IMR-90 (cell line): ENCODE results near the gene NAV2. TPM values are rescaled to one million over a fixed set of nuclear protein-coding genes. Genes with fewer than 3 reads are reported as not detected.

ENCODE experiments used
- ATAC-seq: fragments of 200-7000 bp; cut with Tn5 transposase; 2 replicates; pipeline ENCODE4 v1.9.1; 2020; ENCODE audit warnings: low read depth, mild to moderate bottlenecking, moderate library complexity
- BruUV-seq: library from RNA; stranded (reverse); fragments of 400-500 nt; replicated peaks from 2 replicates; lab custom pipeline; 2021; lab: Mats Ljungman, UMichigan
- CTCF ChIA-PET: fragments of 300-600 bp; formaldehyde crosslinking; extraction: SDS; loops from one replicate; lab custom pipeline; 2021; ENCODE audit warnings: antibody characterized with exemption; lab: Yijun Ruan, JAX
- POLR2A ChIA-PET: fragments of 300-600 bp; sonication (Branson Sonifier 250); formaldehyde crosslinking; loops from one replicate; lab custom pipeline; 2022; ENCODE audit warnings: antibody characterized with exemption; ENCODE audit not compliant: unreplicated experiment; lab: Charles Lee
- DNase-seq: peaks from one replicate; pipeline ENCODE4 v3.0.0; 2013
- H2AFZ ChIP-seq: replicated peaks from 2 replicates; pipeline ENCODE3; 2013; ENCODE audit warnings: low read length, mild to moderate bottlenecking; ENCODE audit not compliant: poor library complexity
- H2AK5ac ChIP-seq: 2 replicates; pipeline ENCODE4 v1.6.1; 2013; ENCODE audit warnings: low read depth, low read length, inconsistent platforms
- H2AK9ac ChIP-seq: replicated peaks from 2 replicates; pipeline ENCODE3; 2013; ENCODE audit warnings: mild to moderate bottlenecking, low read depth, low read length, moderate library complexity; ENCODE audit not compliant: poor library complexity
- H2BK120ac ChIP-seq: 2 replicates; pipeline ENCODE4 v1.6.1; 2013; ENCODE audit warnings: low read depth, low read length, inconsistent platforms
- H2BK15ac ChIP-seq: 3 replicates; pipeline ENCODE4 v1.6.1; 2013; ENCODE audit warnings: low read depth, low read length, inconsistent platforms
- H2BK20ac ChIP-seq: 2 replicates; pipeline ENCODE4 v1.6.1; 2013; ENCODE audit warnings: low read depth, mild to moderate bottlenecking, inconsistent platforms, low read length, moderate library complexity
- H2BK5ac ChIP-seq: 2 replicates; pipeline ENCODE4 v1.6.1; 2013; ENCODE audit warnings: mild to moderate bottlenecking, low read depth, low read length, inconsistent platforms; ENCODE audit not compliant: poor library complexity, severe bottlenecking
- H3K14ac ChIP-seq: replicated peaks from 2 replicates; pipeline ENCODE4 v1.6.1; 2013; ENCODE audit warnings: low read depth, low read length, inconsistent platforms
- H3K18ac ChIP-seq: 2 replicates; pipeline ENCODE4 v1.6.1; 2013; ENCODE audit warnings: low read depth, low read length, control low read depth
- H3K23ac ChIP-seq: 2 replicates; pipeline ENCODE4 v1.6.1; 2013; ENCODE audit warnings: low read depth, low read length, inconsistent platforms
- H3K27ac ChIP-seq: 2 replicates; pipeline ENCODE4 v1.5.1; 2013; ENCODE audit warnings: mild to moderate bottlenecking, control low read depth, low read length; ENCODE audit not compliant: insufficient read depth
- H3K27me3 ChIP-seq: 2 replicates; pipeline ENCODE4 v1.6.1; 2013; ENCODE audit warnings: low read length; ENCODE audit not compliant: control insufficient read depth, insufficient read depth
- H3K36me3 ChIP-seq: 2 replicates; pipeline ENCODE4 v1.6.1; 2013; ENCODE audit warnings: low read length, mixed read lengths; ENCODE audit not compliant: control insufficient read depth, insufficient read depth
- H3K4ac ChIP-seq: 2 replicates; pipeline ENCODE4 v1.6.1; 2013; ENCODE audit warnings: low read depth, low read length, inconsistent platforms
- H3K4me1 ChIP-seq: 2 replicates; pipeline ENCODE4 v1.6.1; 2013; ENCODE audit warnings: low read length, mixed read lengths; ENCODE audit not compliant: control insufficient read depth, insufficient read depth
- H3K4me2 ChIP-seq: 2 replicates; pipeline ENCODE4 v1.6.1; 2013; ENCODE audit warnings: low read depth, mild to moderate bottlenecking, control low read depth, low read length, moderate library complexity
- H3K4me3 ChIP-seq: 2 replicates; pipeline ENCODE4 v1.5.1; 2013; ENCODE audit warnings: low read depth, mild to moderate bottlenecking, control low read depth, low read length, moderate library complexity; ENCODE audit not compliant: insufficient read depth
- H3K56ac ChIP-seq: 2 replicates; pipeline ENCODE4 v1.6.1; 2013; ENCODE audit warnings: low read length, inconsistent platforms; ENCODE audit not compliant: insufficient read depth; ENCODE audit errors: extremely low read depth
- H3K79me1 ChIP-seq, 2 experiments: 2 replicates each; pipeline ENCODE4 v1.6.1; 2013; ENCODE audit warnings: low read length in 2 of 2, inconsistent platforms in 1 of 2, low read depth in 1 of 2
- H3K9ac ChIP-seq: 2 replicates; pipeline ENCODE4 v1.6.1; 2013; ENCODE audit warnings: low read depth, low read length, control low read depth
- H3K9me1 ChIP-seq: 2 replicates; pipeline ENCODE4 v1.6.1; 2013; ENCODE audit warnings: low read length, inconsistent platforms; ENCODE audit not compliant: insufficient read depth
- H3K9me3 ChIP-seq: 2 replicates; pipeline ENCODE4 v1.6.1; 2013; ENCODE audit warnings: low read length; ENCODE audit not compliant: control insufficient read depth, insufficient read depth
- H4K20me1 ChIP-seq: 2 replicates; pipeline ENCODE4 v1.6.1; 2013; ENCODE audit warnings: low read length, inconsistent platforms; ENCODE audit not compliant: insufficient read depth
- H4K5ac ChIP-seq: 2 replicates; pipeline ENCODE4 v1.6.1; 2013; ENCODE audit warnings: mild to moderate bottlenecking, low read depth, low read length, control low read depth
- H4K8ac ChIP-seq, 2 experiments: 2 replicates each; pipeline ENCODE4 v1.6.1; 2013; ENCODE audit warnings: low read depth in 2 of 2, low read length in 2 of 2, control low read depth in 1 of 2, inconsistent platforms in 1 of 2
- H4K91ac ChIP-seq: 2 replicates; pipeline ENCODE4 v1.6.1; 2013; ENCODE audit warnings: low read depth, low read length, inconsistent platforms; ENCODE audit not compliant: insufficient read depth
- BHLHE40 ChIP-seq: fragments of 150-350 bp; IDR thresholded peaks from 2 replicates; pipeline ENCODE4 v1.6.1; 2016; ENCODE audit warnings: mild to moderate bottlenecking, low read depth, low read length
- CEBPB ChIP-seq: IDR thresholded peaks from 2 replicates; pipeline ENCODE4 v1.6.1; 2012; ENCODE audit warnings: low read depth, low read length, improper control_type of control experiment
- CHD1 ChIP-seq: IDR thresholded peaks from 2 replicates; pipeline ENCODE4 v1.6.1; 2012; ENCODE audit warnings: low read depth, low read length, improper control_type of control experiment
- FOS ChIP-seq: fragments of 150-350 bp; IDR thresholded peaks from 2 replicates; pipeline ENCODE4 v1.6.1; 2016; ENCODE audit warnings: low read depth, low read length
- MAFK ChIP-seq: IDR thresholded peaks from 2 replicates; pipeline ENCODE4 v1.6.1; 2012; ENCODE audit warnings: low read depth, low read length, improper control_type of control experiment
- MAZ ChIP-seq: IDR thresholded peaks from 2 replicates; pipeline ENCODE4 v1.6.1; 2012; ENCODE audit warnings: low read depth, mild to moderate bottlenecking, low read length, improper control_type of control experiment, moderate library complexity, borderline replicate concordance
- MXI1 ChIP-seq: IDR thresholded peaks from 2 replicates; pipeline ENCODE4 v1.6.1; 2012; ENCODE audit warnings: low read depth, mild to moderate bottlenecking, low read length, moderate library complexity, borderline replicate concordance
- NFE2L2 ChIP-seq: fragments of 150-350 bp; IDR thresholded peaks from 2 replicates; pipeline ENCODE4 v1.6.1; 2016; ENCODE audit warnings: low read depth, mild to moderate bottlenecking, low read length
- POLR2A ChIP-seq: IDR thresholded peaks from 2 replicates; pipeline ENCODE4 v1.6.1; 2012; ENCODE audit warnings: mild to moderate bottlenecking, low read depth, low read length
- RAD21 ChIP-seq: IDR thresholded peaks from 2 replicates; pipeline ENCODE4 v1.6.1; 2012; ENCODE audit warnings: low read length, improper control_type of control experiment
- RCOR1 ChIP-seq: IDR thresholded peaks from 2 replicates; pipeline ENCODE4 v1.6.1; 2012; ENCODE audit warnings: mild to moderate bottlenecking, low read length, improper control_type of control experiment; ENCODE audit not compliant: insufficient replicate concordance
- RFX5 ChIP-seq: IDR thresholded peaks from 2 replicates; pipeline ENCODE4 v1.8.0; 2012; ENCODE audit warnings: low read depth, mild to moderate bottlenecking, low read length, moderate library complexity
- SMC3 ChIP-seq: fragments of 150-350 bp; IDR thresholded peaks from 2 replicates; pipeline ENCODE4 v1.6.1; 2016; ENCODE audit warnings: low read depth, mild to moderate bottlenecking, antibody characterized with exemption, low read length, moderate library complexity
- WGBS, 2 experiments: methylation state at CpG; one replicate each; pipeline versions ENCODE4 v1.1.5 to v1.1.7; 2013; ENCODE audit warnings: missing lambda C conversion rate in 2 of 2; ENCODE audit not compliant: insufficient read length in 1 of 2; ENCODE audit errors: extremely low coverage in 2 of 2; 5-methylcytosine and 5-hydroxymethylcytosine counted together
- dilution Hi-C: fragments of 300-500 bp; cut with HindIII; formaldehyde crosslinking; loops from one replicate; pipeline ENCODE4 v1.14.3; 2018; ENCODE audit warnings: low sequenced_read_pairs; ENCODE audit not compliant: unreplicated experiment
- in situ Hi-C: fragments of 300-500 bp; cut with MboI; formaldehyde crosslinking; loops from 3 replicates; pipeline ENCODE4 v1.14.3; 2019; ENCODE audit warnings: low sequenced_read_pairs, inconsistent platforms, mixed read lengths
- intact Hi-C: fragments of 100-400 bp; cut with micrococcal nuclease; formaldehyde crosslinking; loops from 2 replicates; pipeline ENCODE4 v1.10.0; 2022
- polyA plus RNA-seq, 3 experiments: library from polyadenylated mRNA; depleted of rRNA; stranded (reverse); fragments of >200 nt; gene quantifications; 2 replicates each; pipeline ENCODE4 v1.2.3, GENCODE V29; 2012; ENCODE audit warnings: low replicate concordance in 1 of 3
- total RNA-seq: library from RNA; depleted of rRNA; stranded (reverse); fragments of >200 nt; gene quantifications from 2 replicates; pipeline ENCODE4 v1.2.3, GENCODE V29; 2012
- TF ChIP-seq, protein P1 (sequence below): fragments of 150-350 bp; IDR thresholded peaks from 2 replicates; pipeline ENCODE4 v1.6.1; 2016; ENCODE audit warnings: low read depth, mild to moderate bottlenecking, low read length, moderate library complexity, borderline replicate concordance
- TF ChIP-seq, protein P2 (sequence below): conservative IDR thresholded peaks from 2 replicates; pipeline ENCODE4 v1.5.1; 2012; ENCODE audit warnings: mild to moderate bottlenecking, low read depth, low read length, improper control_type of control experiment

The NAV2 gene
- total and polyA plus RNA-seq, 2 of the 4 experiments (the other 2 are of a cell fraction) = 4.5 to 12.6 TPM

DNA sequence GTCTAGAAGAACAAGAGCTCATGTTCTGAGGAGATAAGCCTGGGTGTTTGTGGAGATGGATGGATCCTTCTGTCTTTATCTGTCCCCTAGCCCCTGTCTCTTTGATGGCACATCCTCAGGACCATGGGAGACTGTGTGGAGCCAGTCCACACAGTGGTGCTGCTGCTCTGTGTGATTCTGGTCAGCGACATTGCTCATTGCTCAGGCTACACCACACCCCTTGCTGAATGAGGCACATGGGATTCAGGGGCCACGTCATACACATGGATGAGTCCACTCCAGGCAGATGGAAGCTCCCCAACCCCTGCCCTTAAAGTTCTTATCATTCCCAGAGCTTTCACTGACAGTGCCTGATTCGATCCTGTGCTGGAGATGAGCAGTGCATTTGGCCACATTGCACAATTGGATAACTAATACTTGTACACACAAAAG is 222.2 kb downstream of the NAV2 start:
- Histone ChIP-seq H3K56ac (no peak overlapping the region), H2AK9ac (peak overlapping the region; percentile 47), H3K36me3 (peaks cover 21% of the 10 kb centered on the region), H4K20me1 (peaks cover 4% of the 10 kb centered on the region; the same call in 1 of the 2 replicates), H3K27me3 (no peaks in the 10 kb centered on the region), H3K27ac (no peak overlapping the region), H4K5ac (no peak overlapping the region), H2BK120ac (peak overlapping the region; percentile 3), H3K9me3 (no peaks in the 10 kb centered on the region), H3K4me1 (peaks cover 11% of the 10 kb centered on the region), H3K79me1 (peaks cover 11 to 32% of the 10 kb centered on the region in 2 experiments; a peak in 3 of 4 replicates), H3K23ac (no peak overlapping the region), H3K18ac (no peak overlapping the region; the same call in 1 of the 2 replicates), H4K91ac (peak overlapping the region; percentile 4), H2BK15ac (peak overlapping the region; percentile 3; the same call in 2 of the 3 replicates), H3K9me1 (peaks cover 14% of the 10 kb centered on the region), H2BK5ac (peak overlapping the region; percentile 21), H2AFZ (peak overlapping the region; percentile 38), H3K4me3 (no peak overlapping the region), H3K4me2 (peak overlapping the region; percentile 25; the same call in 1 of the 2 replicates), H3K9ac (no peak overlapping the region), H2BK20ac (peak overlapping the region; percentile 50), H3K4ac (peak overlapping the region; percentile 51; the same call in 1 of the 2 replicates), H4K8ac (peak overlapping the region in 1 of 2 experiments; percentile 4; a peak in 2 of 4 replicates), H3K14ac (peak overlapping the region; percentile 8; the same call in 1 of the 2 replicates), H2AK5ac (peak overlapping the region; percentile 51; the same call in 1 of the 2 replicates)
- intact Hi-C loops (loop anchor here (5.0 kb wide), 1 partner anchor 417 kb away; no protein-coding TSS in a partner anchor), in situ Hi-C loops (loop anchor here (25.0 kb wide), 2 partner anchors 427 to 677 kb away; partner anchors contain the start of gene HTATIP2), dilution Hi-C loops (no loop called here)
- WGBS, 2 experiments = 29% methylated on average over 1 of the region's 3 CpGs; no CpG with 5 or more reads in 1 of the 2 experiments
- ChIA-PET POLR2A (no interaction called here), CTCF (interaction anchor here (0.8 to 2.6 kb wide), 4 partner anchors 19 to 197 kb away, joined by 3 to 14 read pairs (median 5); no protein-coding TSS in a partner anchor)
- BruUV-seq = no TSS peak
- ATAC-seq = peak; percentile 77
- DNase-seq = peak; percentile 89
- TF ChIP-seq, protein P1, sequence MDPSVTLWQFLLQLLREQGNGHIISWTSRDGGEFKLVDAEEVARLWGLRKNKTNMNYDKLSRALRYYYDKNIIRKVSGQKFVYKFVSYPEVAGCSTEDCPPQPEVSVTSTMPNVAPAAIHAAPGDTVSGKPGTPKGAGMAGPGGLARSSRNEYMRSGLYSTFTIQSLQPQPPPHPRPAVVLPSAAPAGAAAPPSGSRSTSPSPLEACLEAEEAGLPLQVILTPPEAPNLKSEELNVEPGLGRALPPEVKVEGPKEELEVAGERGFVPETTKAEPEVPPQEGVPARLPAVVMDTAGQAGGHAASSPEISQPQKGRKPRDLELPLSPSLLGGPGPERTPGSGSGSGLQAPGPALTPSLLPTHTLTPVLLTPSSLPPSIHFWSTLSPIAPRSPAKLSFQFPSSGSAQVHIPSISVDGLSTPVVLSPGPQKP = no peak
- no peak for TF ChIP-seq POLR2A
- TF ChIP-seq SMC3 = no peak
- TF ChIP-seq MAZ = no peak
- no peak for TF ChIP-seq CHD1
- TF ChIP-seq FOS = no peak
- peak; percentile 67; the same call in 1 of the 2 replicates for TF ChIP-seq MXI1
- peak; percentile 30; the same call in 1 of the 2 replicates for TF ChIP-seq RAD21
- TF ChIP-seq MAFK = 0 out of 2 replicates have a peak, but pooled peaks have one; percentile 19
- no peak; the same call in 1 of the 2 replicates for TF ChIP-seq RFX5
- TF ChIP-seq, protein P2, sequence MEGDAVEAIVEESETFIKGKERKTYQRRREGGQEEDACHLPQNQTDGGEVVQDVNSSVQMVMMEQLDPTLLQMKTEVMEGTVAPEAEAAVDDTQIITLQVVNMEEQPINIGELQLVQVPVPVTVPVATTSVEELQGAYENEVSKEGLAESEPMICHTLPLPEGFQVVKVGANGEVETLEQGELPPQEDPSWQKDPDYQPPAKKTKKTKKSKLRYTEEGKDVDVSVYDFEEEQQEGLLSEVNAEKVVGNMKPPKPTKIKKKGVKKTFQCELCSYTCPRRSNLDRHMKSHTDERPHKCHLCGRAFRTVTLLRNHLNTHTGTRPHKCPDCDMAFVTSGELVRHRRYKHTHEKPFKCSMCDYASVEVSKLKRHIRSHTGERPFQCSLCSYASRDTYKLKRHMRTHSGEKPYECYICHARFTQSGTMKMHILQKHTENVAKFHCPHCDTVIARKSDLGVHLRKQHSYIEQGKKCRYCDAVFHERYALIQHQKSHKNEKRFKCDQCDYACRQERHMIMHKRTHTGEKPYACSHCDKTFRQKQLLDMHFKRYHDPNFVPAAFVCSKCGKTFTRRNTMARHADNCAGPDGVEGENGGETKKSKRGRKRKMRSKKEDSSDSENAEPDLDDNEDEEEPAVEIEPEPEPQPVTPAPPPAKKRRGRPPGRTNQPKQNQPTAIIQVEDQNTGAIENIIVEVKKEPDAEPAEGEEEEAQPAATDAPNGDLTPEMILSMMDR = 0 out of 2 replicates have a peak, but pooled peaks have one; percentile 14
- peak; percentile 88 for TF ChIP-seq CEBPB
- TF ChIP-seq NFE2L2 = no peak
- no peak for TF ChIP-seq RCOR1
- TF ChIP-seq BHLHE40 = peak; percentile 48; the same call in 1 of the 2 replicates
